ENCODE data around the gene PLTP. TPM values are rescaled to one million over a fixed set of nuclear protein-coding genes. Genes with fewer than 3 reads are reported as not detected.
"Not testable (repeated sequence)": the region's sequence is repeated elsewhere in the genome, so short reads cannot be mapped to it uniquely, and the experiment has no call there.

PLTP gene
- polyA plus RNA-seq, 1 donor from 2014 or later = 7.0 TPM

GRCh38 chr20:45904583-45905504 is 7.1 kb downstream of the PLTP start:
- no peaks in the 10 kb centered on the region for H3K9me3 ChIP-seq (ENCODE audit: low read length)
- H4K20me1 ChIP-seq (ENCODE audit: insufficient read depth) = no peaks in the 10 kb centered on the region
- H3K4me3 ChIP-seq (ENCODE audit: low read length) = no peak overlapping the region
- no peaks in the 10 kb centered on the region for H3K9me2 ChIP-seq (ENCODE audit: insufficient read depth, low read length)
- no peaks in the 10 kb centered on the region for H3K36me3 ChIP-seq (ENCODE audit: insufficient read depth, low read length)
- no peaks in the 10 kb centered on the region for H3K79me2 ChIP-seq (replicated peaks; ENCODE audit: insufficient read depth, low read length)
- no peak overlapping the region for H3K4me2 ChIP-seq (ENCODE audit: low read length)
- TF ChIP-seq POLR2AphosphoS5 (IDR thresholded peaks at IDR 0.05) (no peak), EP300 (conservative IDR thresholded peaks at IDR 0.05; ENCODE audit: poor library complexity, severe bottlenecking) (no peak), TAF1 (IDR thresholded peaks at IDR 0.05; ENCODE audit: low read depth) (no peak), RAD21 (conservative IDR thresholded peaks at IDR 0.05) (no peak), CTCF (IDR thresholded peaks at IDR 0.05; ENCODE audit: poor library complexity, severe bottlenecking) (no peak), MXI1 (conservative IDR thresholded peaks at IDR 0.05; ENCODE audit: poor library complexity, severe bottlenecking) (no peak), SMC3 (conservative IDR thresholded peaks at IDR 0.05; ENCODE audit: poor library complexity) (no peak)
- no peak overlapping the region for H3K9ac ChIP-seq (ENCODE audit: low read length)
- no peak overlapping the region for H3K27ac ChIP-seq (ENCODE audit: low read length)
- no peak overlapping the region for H2AFZ ChIP-seq (ENCODE audit: low read depth, low read length)
- H3K27me3 ChIP-seq (ENCODE audit: insufficient read depth, low read depth, low read length) = no peaks in the 10 kb centered on the region
- no peaks in the 10 kb centered on the region for H3F3A ChIP-seq (ENCODE audit: insufficient read depth, low read length, poor library complexity, severe bottlenecking)

GRCh38 chr20:45902199-45902701 is 9.7 kb downstream of the PLTP start:
- Histone ChIP-seq H3K27ac (ENCODE audit: low read length) (no peak overlapping the region), H4K20me1 (ENCODE audit: insufficient read depth) (no peaks in the 10 kb centered on the region), H3K9me2 (ENCODE audit: insufficient read depth, low read length) (no peaks in the 10 kb centered on the region), H3K4me3 (ENCODE audit: low read length) (no peak overlapping the region), H3K79me2 (replicated peaks; ENCODE audit: insufficient read depth, low read length) (no peaks in the 10 kb centered on the region), H3K4me2 (ENCODE audit: low read length) (no peak overlapping the region), H3K27me3 (ENCODE audit: insufficient read depth, low read depth, low read length) (no peaks in the 10 kb centered on the region), H3K9me3 (ENCODE audit: low read length) (no peaks in the 10 kb centered on the region), H3F3A (ENCODE audit: insufficient read depth, low read length, poor library complexity, severe bottlenecking) (no peaks in the 10 kb centered on the region), H3K9ac (ENCODE audit: low read length) (no peak overlapping the region), H2AFZ (ENCODE audit: low read depth, low read length) (no peak overlapping the region), H3K36me3 (ENCODE audit: insufficient read depth, low read length) (no peaks in the 10 kb centered on the region)
- TF ChIP-seq REST (IDR thresholded peaks at IDR 0.05; ENCODE audit: borderline replicate concordance) (no peak), TAF1 (IDR thresholded peaks at IDR 0.05; ENCODE audit: low read depth) (no peak), SMC3 (conservative IDR thresholded peaks at IDR 0.05; ENCODE audit: poor library complexity) (no peak), RAD21 (conservative IDR thresholded peaks at IDR 0.05) (no peak), POLR2AphosphoS5 (IDR thresholded peaks at IDR 0.05) (no peak), EZH2 (IDR thresholded peaks at IDR 0.05; ENCODE audit: borderline replicate concordance, insufficient read depth, low read length, poor library complexity, severe bottlenecking) (no peak), CTCF (IDR thresholded peaks at IDR 0.05; ENCODE audit: poor library complexity, severe bottlenecking) (no peak), MXI1 (conservative IDR thresholded peaks at IDR 0.05; ENCODE audit: poor library complexity, severe bottlenecking) (no peak), EP300 (conservative IDR thresholded peaks at IDR 0.05; ENCODE audit: poor library complexity, severe bottlenecking) (no peak)

GRCh38 chr20:45901332-45901731 is 10.6 kb downstream of the PLTP start:
- H3F3A ChIP-seq (ENCODE audit: insufficient read depth, low read length, poor library complexity, severe bottlenecking); H3K4me2 ChIP-seq (ENCODE audit: low read length); H3K4me3 ChIP-seq (ENCODE audit: low read length); H3K27me3 ChIP-seq (ENCODE audit: insufficient read depth, low read depth, low read length); H3K9me3 ChIP-seq (ENCODE audit: low read length); H2AFZ ChIP-seq (ENCODE audit: low read depth, low read length); H3K9ac ChIP-seq (ENCODE audit: low read length); H4K20me1 ChIP-seq (ENCODE audit: insufficient read depth); H3K79me2 ChIP-seq (replicated peaks; ENCODE audit: insufficient read depth, low read length); H3K27ac ChIP-seq (ENCODE audit: low read length); H3K36me3 ChIP-seq (ENCODE audit: insufficient read depth, low read length); H3K9me2 ChIP-seq (ENCODE audit: insufficient read depth, low read length): not testable (repeated sequence)

Measured in neural cell (in vitro differentiated cells).